Non-pigmented ciliary epithelial cell (primary cell): Measurements from ENCODE around the gene ARHGAP25.

Experiments used
- DNase-seq: peaks from one replicate; pipeline ENCODE4 v3.0.0-alpha.2; 2010; ENCODE audit warnings: low read depth

The ARHGAP25 gene

DNA sequence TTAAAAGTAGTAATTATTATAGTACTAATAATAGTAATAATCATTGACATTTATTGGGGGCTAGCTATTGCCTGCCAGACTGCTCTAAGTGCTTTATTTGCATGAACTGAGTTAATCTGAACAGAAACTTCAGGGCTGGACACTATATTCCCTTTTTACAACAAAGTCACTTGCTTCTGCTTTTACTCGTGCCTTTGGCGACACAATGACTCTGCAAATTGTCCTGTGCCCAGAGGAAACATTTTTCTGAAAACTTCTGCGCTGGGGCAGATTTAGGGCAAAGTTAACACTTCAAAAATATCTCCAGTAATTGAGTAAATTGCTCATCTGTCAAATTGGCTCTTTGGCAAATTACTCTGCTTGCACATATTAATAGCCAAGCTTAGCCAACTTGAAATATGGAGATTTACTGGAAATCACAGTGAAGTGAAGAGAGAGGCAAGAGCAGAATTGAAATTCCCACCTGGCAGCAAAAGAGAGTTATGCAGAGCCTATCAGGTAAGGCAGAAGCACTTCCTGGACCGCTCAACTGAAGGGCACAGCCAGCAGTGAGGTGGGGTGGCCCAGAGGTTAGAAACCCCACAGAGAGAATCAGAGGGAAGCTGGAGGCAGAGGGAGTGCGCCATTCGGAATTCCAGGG is 100.2 kb downstream of the ARHGAP25 start:
- DNase-seq = no peak

DNA sequence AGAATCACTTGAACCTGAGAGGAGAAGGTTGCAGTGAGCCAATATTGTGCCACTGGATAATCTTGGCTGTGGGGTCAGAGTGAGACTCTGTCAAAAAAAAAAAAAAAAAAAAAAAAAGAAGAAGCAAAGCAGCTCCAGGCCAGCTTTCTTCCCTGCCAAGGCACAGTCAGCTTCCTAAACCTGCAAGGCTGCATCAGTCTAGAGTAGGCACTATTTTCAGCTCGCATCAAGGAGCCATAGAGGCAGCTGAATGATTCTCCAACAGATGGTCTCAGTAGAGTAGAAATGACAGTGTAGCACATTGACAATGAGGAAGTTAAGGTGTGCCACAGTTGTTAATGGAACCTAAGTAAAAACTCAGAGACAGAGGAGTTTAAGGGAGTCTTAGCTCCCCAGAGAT is 101.0 kb downstream of the ARHGAP25 start:
- DNase-seq = no peak

DNA sequence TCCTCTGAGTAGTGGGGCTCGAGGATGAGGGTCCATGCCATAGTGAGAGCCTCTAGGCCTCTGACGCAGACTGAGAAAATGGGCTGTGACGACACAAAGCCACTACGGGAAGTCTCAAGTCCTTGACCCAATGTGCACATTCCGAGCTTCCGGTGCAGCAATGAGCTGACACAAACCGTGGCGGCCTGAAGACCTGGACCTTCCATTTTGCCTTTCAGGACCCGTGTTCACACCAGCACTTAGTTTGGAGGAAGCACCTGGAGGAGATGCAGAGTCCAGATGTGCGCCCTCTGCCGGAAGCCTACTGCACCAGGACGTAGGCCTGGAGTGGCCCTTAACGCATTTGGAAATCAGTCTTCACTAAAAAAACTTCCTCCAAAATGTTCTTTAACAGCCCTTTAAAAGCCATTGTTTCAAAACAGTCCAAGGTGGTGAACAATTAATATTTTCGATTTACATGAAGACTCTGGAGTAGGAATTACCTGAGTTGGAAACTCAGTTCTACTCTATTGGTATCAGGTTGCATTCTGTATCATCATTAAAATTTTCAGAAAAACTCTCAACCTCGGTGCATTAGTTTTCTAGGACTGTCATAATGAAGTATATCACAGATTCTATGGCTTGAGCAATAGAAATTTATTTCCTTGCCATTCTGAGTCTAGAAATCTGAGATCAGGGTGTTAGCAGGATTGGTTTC is 102.7 kb downstream of the ARHGAP25 start:
- no peak for DNase-seq

DNA sequence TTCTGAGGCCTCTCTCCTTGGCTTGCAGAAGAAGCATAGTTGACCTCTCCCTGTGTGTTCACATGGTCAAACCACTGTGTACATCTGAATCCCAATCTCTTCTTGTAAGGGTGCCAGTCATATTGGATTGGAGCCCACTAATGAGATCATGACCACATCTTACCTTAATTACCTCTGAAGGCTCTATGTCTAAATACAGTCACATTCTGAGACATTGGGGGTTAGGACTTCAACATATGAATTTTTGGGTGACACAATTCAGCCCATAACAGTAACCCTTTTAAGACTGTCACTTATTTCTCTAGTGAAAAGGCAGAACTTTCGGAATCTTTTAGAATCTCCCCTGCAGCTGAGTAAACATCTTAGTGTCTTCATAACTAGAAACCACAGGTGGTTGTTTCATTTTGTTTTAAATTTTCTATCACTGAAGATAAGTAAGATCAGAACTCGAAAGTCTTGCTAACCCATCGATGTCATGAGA is 103.3 kb downstream of the ARHGAP25 start:
- no peak for DNase-seq

DNA sequence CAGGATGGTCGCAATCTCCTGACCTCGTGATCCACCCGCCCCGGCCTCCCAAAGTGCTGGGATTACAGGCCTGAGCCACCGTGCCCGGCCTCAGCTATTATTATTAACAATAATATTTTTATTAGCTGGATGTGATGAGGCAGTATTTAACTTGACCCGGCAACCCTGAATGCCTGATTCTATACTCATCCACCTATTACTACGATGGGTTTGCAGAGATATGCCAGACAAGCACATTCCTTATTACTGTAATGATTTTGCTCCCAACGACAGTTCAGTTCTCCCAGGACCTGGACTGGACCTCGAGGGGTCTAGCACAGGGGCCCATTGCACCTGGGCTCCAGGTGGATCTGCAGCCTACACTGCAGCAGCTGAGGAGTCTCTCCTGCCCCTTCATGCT is 104.0 kb downstream of the ARHGAP25 start:
- no peak for DNase-seq

DNA sequence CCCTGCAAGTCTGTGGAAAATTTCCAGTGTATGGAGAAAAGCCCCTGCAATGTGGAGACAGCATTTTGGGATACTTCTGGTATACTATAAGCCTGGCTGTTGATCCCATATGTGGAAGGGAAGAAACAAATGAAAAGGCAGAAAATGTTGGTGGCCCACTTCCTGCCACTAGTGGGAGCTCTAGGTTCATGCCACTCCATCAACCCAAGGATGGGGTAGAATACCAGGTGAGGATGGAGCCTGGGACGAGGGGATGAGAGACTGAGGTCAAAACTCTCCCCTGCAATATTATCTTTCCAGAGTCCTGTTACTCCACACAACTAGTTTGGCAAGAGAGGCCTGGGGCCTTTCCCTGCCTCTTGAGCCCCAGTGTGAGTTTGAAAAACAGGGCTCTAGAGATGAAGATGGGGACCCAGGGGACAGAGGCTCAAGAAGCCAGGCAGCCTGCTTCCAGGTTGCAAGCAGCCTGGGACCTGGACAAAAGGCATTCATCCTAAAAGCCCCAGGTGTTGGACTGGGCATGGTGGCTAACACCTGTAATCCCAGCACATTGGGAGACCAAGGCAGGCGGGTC is 104.7 kb downstream of the ARHGAP25 start:
- no peak for DNase-seq

DNA sequence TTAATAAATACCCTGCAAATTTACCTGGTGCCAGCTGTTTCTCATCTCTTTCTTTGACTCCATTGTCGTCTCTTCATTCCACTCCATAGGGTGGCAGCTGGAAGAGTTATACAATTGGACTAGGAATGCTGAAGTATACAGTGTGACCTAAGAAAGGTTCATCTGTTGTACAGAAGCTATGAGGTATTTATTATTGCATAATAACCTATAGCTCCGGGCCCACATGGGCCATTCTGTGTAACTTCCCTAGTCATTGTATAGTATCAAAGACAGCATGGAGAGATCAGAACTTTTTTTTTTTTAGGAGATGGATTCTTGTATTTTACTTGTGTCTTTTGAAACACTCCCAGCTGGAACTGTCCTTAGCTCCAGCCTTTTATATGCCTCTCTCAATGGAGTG is 110.4 kb downstream of the ARHGAP25 start:
- DNase-seq = no peak

DNA sequence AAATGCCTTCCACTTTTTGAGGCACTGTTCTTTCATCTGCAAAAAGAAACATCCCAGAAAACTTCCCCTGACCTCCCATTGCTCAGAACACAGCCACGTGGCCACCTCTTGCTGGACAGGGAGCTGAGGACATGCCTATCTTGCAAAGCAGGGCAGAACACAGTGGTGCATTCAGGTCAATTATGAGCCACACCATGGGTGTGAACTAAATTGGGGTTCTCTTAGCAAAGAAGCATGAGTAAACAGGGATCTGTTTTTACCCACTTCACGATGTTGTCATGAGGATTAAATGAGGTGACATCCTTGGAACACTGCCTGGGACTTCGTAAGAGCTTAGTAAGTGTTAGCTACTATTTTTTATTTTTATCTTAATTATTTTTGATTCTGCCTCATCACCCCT is 111.5 kb downstream of the ARHGAP25 start:
- DNase-seq = no peak

DNA sequence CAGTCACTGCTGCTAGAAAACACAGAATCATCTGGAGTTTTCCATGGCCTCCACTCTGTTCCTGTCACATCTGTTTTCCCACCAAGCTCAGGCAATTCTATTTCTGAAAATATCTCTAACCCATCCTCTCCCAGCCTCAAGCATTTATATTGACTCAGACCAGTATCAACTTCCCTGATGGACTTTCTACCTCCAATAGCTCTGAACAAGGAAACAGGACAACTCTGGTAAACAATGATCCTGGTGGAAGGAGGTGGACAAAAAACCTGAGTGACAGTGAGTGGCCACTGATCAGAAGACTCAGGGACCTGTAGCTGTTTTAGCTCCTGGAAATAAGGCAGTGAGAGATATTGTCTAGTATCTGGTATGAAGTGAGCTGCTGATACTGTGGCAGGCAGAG is 113.1 kb downstream of the ARHGAP25 start:
- DNase-seq = no peak

DNA sequence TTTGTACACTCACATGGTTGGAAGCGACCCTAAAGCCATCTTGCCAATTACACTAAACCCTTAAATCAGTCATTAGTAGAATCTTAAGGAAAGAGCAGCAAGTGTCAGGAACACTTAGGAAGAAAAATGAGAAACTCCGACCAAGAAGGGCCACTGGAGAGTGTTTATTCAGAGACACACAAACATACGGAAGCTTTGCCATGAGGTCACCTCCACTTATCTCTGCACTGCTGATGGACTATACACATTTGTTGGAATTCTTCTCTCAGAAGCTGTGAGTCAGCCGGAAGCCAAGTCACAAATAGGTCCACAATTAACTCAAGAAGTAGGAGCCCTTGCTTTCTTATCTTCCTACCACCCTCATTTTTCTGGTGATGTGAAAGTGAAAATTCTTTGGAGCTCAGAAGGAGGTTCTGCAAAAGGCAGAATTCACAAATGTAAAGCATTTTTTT is 115.0 kb downstream of the ARHGAP25 start:
- no peak for DNase-seq

DNA sequence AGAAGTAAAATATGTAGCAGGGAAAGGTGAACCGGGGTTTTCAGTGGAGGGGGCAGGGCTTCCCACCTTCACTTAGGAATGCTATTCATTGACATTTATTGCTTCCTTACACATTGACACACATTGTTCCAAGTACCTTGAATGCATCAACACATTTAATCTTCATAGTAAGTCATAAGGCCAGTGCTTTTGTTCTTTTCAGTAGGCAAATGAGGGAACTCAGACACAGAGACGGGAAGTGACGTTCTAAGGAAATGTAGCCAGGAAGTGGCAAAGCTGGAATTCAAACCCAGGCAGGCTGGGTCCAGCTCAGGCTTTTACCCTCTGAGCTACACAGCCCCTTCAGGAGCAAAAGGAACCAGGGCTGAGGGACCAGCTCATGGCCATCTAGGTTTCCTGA is 115.9 kb downstream of the ARHGAP25 start:
- DNase-seq = no peak

DNA sequence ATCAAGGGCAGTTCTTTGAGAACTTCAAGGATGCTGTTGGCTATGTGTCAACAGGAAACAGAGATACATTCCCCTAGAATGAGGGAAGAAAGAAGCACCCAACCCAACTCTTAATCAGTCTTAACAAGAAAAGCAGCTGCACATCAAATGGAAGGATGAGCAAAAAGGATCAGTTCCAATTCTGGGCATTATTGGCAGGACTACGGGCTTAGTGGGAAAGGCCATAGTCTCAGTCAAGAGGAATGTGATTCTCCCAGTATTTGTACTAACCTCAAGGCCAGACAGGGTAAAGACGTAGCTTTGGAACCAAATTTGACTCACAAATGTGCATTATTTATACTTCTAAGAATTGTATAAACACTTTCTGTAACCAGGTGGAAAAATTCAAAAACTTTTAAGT is 118.4 kb downstream of the ARHGAP25 start:
- no peak for DNase-seq

DNA sequence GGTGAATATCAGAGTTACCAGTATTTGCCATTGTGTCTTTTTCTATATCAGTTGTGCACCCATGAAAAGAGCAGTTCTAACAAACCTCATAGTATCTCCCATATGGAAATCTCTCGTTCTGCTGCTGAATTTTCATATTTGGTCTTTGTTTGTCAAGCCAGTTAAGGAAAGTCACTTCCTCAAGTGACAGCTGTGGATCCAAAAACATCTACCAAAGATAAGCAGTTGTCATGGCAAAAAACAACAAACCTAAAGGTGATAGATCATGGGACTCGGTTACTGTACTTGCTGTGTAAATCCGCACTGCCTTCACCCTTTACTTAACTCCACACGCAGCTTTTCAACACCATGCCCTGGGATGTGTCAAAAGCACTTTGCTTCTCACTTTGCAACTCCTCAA is 119.3 kb downstream of the ARHGAP25 start:
- no peak for DNase-seq

DNA sequence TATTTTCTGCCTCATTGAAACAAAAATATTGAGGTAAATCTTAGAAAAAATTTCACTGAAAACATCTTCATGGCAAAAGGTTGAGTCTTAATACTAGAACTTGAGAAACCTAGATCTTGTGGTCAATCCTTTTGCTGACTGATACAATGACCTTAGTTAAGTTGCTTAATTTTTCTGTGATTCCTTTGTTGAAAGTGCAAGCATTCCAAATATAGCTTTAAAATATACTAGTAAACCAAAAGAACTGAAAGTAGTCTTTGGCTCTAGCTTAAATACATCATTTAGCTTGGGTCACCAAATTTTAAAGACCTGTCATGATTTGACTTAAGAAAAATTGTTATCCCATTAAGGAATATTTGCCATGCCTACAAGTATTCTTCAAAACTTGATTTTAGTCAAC is 119.9 kb downstream of the ARHGAP25 start:
- no peak for DNase-seq

DNA sequence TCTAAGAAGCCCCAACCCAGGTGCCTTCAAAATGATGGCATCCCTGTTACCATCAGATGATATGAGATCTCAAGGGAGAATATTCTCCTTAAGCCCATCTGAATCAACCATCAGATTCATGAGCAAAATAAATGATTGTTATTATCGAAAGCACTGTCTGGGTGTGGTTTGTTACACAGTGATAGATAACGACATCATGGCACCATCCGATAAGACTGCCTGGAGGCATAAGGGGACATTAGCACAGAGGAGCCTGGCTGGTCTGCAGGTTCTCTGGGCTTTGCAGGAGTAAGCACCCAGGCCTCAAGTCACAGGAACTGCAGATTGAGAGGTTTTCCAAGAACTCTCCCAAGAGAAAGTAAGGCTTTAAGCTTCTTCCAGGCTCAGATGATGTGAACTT is 120.9 kb downstream of the ARHGAP25 start:
- DNase-seq = no peak

DNA sequence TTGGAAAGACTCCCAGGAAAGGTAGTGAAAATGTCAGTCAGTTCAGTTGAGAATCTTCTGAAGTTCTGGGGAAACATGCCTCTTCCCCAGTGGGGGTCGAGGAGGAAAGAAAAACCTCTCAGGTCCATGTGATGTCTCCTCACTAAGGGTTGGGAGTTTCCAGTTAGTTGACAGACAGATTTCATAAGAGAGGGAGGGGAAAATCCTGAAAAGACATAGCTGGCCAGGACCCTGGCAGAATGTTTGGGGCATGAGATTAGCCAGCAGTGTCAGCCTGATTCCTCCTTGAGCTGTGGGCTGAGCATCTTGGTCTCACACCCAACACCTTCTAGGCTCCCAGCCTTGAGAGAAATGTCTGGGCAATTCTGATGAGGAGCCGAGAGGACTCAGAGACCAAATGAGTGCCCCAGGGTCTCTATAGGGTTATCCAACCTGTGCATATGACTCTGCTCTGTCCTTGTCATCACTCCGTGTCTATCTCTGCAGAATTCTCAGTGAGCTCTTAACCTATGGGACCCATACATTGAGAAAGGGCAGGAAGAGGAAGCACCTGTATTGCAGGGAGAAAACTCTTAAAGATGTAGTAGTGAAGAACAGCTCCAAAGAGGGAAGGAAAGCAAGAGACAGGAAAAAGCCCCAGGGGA is 122.7 kb downstream of the ARHGAP25 start:
- DNase-seq = no peak

DNA sequence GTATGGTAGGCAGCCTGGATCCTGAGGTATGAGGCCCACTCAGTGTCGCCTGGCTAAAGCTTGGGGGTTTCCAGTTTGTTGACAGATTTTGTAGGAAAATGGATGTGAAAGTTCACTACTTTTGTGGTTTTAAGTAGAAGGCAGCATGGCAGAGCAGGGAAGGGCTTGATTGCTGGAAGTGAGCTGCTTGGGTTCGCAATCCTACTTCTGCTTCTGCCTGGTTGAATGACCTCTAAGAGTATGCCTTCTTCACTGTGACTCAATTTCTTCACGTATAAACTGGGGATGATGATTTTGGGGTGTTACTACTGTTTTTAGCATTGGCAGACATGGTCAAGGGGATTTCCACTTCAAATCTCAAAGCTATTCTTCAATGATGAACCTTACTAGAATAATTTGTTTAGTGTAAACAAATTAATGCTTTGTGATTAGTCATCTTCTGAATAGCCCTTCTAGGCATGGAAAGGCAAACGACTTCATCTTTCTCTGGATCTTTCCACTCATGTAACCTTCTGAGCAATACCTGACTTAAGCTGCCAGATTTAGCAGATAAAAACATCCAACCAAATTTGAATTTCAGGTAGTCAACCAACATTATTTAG is 123.3 kb downstream of the ARHGAP25 start:
- DNase-seq = no peak

DNA sequence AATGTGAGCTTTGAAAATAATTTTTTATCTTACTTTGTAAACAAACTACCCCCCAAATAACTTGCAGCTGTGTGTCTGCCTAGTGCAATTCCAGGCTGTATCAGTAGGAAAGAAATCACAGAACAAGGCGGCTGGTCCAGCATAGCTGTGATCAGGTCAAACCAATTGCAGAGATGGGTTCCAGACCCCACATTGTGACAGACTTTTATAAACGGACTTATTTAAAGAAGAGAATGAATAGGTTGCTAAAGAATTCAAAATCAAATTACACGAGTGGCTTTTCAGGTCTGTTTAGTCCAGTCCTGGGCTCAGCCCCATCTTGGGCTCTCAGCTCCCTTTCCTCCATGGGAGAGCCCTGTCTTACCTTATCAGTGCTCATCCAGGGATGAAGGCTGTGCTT is 125.5 kb downstream of the ARHGAP25 start:
- DNase-seq = no peak

DNA sequence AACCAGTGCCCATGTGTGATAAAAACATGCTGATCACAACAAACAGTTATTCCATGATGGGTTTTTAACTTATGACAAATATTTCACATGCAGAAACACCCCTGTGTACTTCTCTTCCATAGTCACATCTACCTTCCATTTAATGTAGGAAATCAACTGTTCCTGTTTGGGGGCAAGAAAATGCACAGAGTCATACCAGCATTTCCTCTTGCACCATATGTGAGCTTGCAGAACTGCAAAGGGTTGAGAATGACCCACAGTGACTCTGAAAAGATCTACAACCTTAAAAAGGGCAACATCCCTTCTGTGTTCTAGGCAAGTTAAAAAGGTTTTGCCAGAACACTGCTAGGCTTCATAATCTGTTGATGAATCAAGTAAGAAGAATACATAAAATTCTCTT is 126.7 kb downstream of the ARHGAP25 start:
- no peak for DNase-seq

DNA sequence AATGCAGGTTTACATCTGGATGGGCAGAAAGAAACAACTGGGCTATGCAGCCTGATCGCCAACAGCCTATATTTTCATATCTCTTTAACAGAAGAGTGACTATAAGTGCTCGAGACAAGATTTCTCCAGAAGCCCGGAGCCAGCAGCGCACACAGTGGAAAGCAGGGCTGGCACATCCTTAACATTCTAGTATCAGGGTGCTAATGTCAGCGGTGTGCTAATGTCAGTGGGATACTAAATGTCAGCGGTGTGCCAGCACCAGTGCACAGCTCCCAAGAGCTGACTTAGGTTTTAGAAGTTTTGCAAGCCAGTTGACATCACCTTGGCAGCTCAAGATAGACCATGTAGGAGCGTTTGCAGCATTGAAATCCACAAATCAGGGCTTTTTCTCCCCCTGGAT is 128.3 kb downstream of the ARHGAP25 start:
- no peak for DNase-seq

DNA sequence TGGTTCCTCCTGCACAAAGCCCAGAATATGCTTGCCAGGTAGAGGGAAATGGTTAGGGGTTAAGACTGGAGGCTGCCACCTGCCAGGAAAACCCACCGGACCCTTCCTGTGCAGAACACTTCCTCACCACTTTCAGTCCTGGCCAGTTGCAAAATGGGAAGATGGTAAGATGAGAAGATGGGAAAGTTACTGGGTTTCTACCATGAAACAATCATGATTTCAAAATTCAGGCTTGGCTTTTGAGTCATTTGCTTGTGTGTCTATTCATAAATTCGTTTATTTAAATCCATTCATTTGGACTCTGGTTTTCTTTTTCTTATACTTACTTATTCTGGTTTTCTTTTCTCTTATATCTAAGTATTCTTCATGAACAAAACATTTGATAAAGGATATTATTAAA is 129.4 kb downstream of the ARHGAP25 start:
- no peak for DNase-seq

DNA sequence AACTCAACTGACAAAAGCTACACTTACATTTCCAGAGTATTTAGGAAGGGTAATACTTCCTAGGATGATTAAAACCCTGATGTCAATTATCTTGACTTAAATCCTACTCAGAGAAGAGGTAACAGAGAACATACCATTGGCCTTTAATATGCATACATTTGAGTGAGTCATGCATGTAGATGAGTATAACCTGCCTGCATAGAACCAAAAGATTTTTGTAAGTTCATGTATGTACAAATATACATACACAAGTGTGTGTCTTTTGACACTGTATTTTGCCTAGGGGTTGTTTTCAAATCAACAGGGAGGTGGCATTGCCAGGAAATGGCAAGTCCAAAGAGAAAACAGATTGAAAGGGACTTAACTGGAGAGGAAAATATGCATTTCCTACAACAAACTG is 130.5 kb downstream of the ARHGAP25 start:
- DNase-seq = no peak

DNA sequence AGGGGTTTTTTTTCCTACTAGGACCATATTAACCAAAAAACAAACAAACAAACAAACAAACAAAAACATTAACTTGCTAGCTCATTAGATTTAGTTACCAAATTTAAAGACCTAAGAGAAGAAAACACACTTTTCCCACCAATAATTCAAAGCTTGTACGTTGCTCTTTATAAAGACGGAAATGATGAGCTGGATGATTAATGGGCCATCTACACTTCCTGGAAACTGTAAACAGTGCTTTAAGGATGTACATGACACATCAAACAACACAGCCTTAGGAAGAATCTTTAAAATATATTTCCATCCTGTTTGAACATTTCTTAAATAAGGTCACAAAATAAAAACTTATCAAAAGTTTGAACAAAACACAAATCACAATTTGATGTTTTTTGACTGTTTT is 135.6 kb downstream of the ARHGAP25 start:
- no peak for DNase-seq
